SK-N-SH treated with all-trans-retinoic acid at 6 μM for 48 hours (cell line): ENCODE data around the gene CSNK1A1L.

ENCODE experiments used
- ATAC-seq: fragments of 200-7000 bp; cut with Tn5 transposase; 3 replicates; pipeline ENCODE4 v1.9.1; 2020; ENCODE audit warnings: mild to moderate bottlenecking, moderate library complexity
- ARNTL ChIP-seq: fragments of 450-650 bp; formaldehyde crosslinking; IDR thresholded peaks from 2 replicates; pipeline ENCODE4 v1.5.0; 2020; ENCODE audit warnings: low read depth, mild to moderate bottlenecking, moderate library complexity, borderline replicate concordance
- BACH2 ChIP-seq: fragments of 250-450 bp; sonication (Bioruptor Pico); IDR thresholded peaks from 2 replicates; pipeline ENCODE4 v1.9.0; 2021; ENCODE audit warnings: mild to moderate bottlenecking, borderline replicate concordance
- CSDC2 ChIP-seq: fragments of 250-450 bp; sonication (Bioruptor Pico); IDR thresholded peaks from 2 replicates; pipeline ENCODE4 v1.5.0; 2020; ENCODE audit warnings: mild to moderate bottlenecking, moderate library complexity
- ESRRG ChIP-seq: fragments of 250-450 bp; sonication (Bioruptor Pico); IDR thresholded peaks from 2 replicates; pipeline ENCODE4 v1.6.1; 2021; ENCODE audit warnings: mild to moderate bottlenecking
- GLIS3 ChIP-seq: fragments of 250-450 bp; sonication (Bioruptor Pico); IDR thresholded peaks from 2 replicates; pipeline ENCODE4 v1.5.0; 2020; ENCODE audit warnings: mild to moderate bottlenecking, moderate library complexity
- ISL1 ChIP-seq: fragments of 250-450 bp; sonication (Bioruptor Pico); IDR thresholded peaks from 2 replicates; pipeline ENCODE4 v2.1.2; 2022; ENCODE audit warnings: mild to moderate bottlenecking, moderate library complexity
- OSR1 ChIP-seq: fragments of 250-450 bp; sonication (Bioruptor Pico); IDR thresholded peaks from 2 replicates; pipeline ENCODE4 v1.8.0; 2022; ENCODE audit warnings: moderate library complexity, mild to moderate bottlenecking, inconsistent platforms
- PPARA ChIP-seq: fragments of 250-450 bp; sonication (Bioruptor Pico); IDR thresholded peaks from 2 replicates; pipeline ENCODE4 v1.5.0; 2020; ENCODE audit warnings: mild to moderate bottlenecking, borderline replicate concordance
- RARB ChIP-seq: fragments of 250-450 bp; sonication (Bioruptor Pico); IDR thresholded peaks from 2 replicates; pipeline ENCODE4 v1.8.0; 2021; ENCODE audit warnings: mild to moderate bottlenecking, moderate library complexity
- TCF4 ChIP-seq: fragments of 250-450 bp; sonication (Bioruptor Pico); IDR thresholded peaks from 2 replicates; pipeline ENCODE4 v1.8.0; 2021; ENCODE audit warnings: mild to moderate bottlenecking, moderate library complexity, borderline replicate concordance
- TOX ChIP-seq: fragments of 250-450 bp; sonication (Bioruptor Pico); IDR thresholded peaks from 2 replicates; pipeline ENCODE4 v1.8.0; 2021; ENCODE audit warnings: mild to moderate bottlenecking, moderate library complexity, borderline replicate concordance
- ZFP3 ChIP-seq: fragments of 250-450 bp; sonication (Bioruptor Pico); IDR thresholded peaks from 2 replicates; pipeline ENCODE4 v1.5.0; 2020; ENCODE audit warnings: mild to moderate bottlenecking, moderate library complexity
- ZFP30 ChIP-seq: fragments of 450-650 bp; formaldehyde crosslinking; IDR thresholded peaks from 2 replicates; pipeline ENCODE4 v1.5.0; 2022; ENCODE audit warnings: mild to moderate bottlenecking, moderate library complexity
- ZNF565 ChIP-seq: fragments of 450-650 bp; formaldehyde crosslinking; conservative IDR thresholded peaks from 2 replicates; pipeline ENCODE4 v1.5.0; 2020; ENCODE audit warnings: low read depth, mild to moderate bottlenecking, moderate library complexity
- ZNF70 ChIP-seq: fragments of 450-650 bp; formaldehyde crosslinking; IDR thresholded peaks from 2 replicates; pipeline ENCODE4 v1.5.0; 2020; ENCODE audit warnings: mild to moderate bottlenecking, moderate library complexity
- ZNF8 ChIP-seq: fragments of 450-650 bp; formaldehyde crosslinking; IDR thresholded peaks from 2 replicates; pipeline ENCODE4 v1.5.0; 2020; ENCODE audit warnings: mild to moderate bottlenecking, moderate library complexity
- TF ChIP-seq, protein P1 (sequence below): fragments of 250-450 bp; sonication (Bioruptor Pico); IDR thresholded peaks from 2 replicates; pipeline ENCODE4 v1.5.1; 2021; ENCODE audit warnings: mild to moderate bottlenecking, moderate library complexity
- TF ChIP-seq, protein P2 (sequence below): fragments of 250-450 bp; sonication (Bioruptor Pico); IDR thresholded peaks from 2 replicates; pipeline ENCODE4 v1.8.0; 2020; ENCODE audit warnings: mild to moderate bottlenecking, moderate library complexity, borderline replicate concordance
- TF ChIP-seq, protein P3 (sequence below): fragments of 250-450 bp; sonication (Bioruptor Pico); IDR thresholded peaks from 2 replicates; pipeline ENCODE4 v1.8.0; 2021; ENCODE audit warnings: low read depth, mild to moderate bottlenecking, moderate library complexity, borderline replicate concordance
- TF ChIP-seq, protein P4 (sequence below): fragments of 250-450 bp; sonication (Bioruptor Pico); IDR thresholded peaks from 2 replicates; pipeline ENCODE4 v1.5.0; 2020; ENCODE audit warnings: mild to moderate bottlenecking, moderate library complexity

Gene CSNK1A1L

DNA sequence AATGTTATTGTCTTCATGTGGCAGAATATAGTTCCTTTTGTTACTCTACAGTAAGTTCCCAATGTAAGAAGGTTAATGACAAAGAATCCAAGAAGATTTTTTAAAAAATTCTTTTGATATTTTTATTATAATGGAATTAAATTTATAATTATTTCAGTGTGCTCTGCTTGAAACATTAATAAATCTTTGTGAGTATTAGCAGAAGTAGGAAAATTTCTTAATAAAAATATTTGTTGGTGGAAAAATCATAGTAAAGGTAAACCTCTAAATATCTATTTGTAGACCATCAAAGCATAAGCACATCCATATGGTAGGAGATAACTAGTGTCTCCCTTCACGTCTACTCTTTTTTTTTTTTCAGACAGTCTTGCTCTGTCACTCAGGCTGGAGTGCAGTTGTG lies 4.3 kb downstream of the CSNK1A1L start:
- no peak for ATAC-seq
- TF ChIP-seq ZFP3, result no peak
- TF ChIP-seq, protein P1, sequence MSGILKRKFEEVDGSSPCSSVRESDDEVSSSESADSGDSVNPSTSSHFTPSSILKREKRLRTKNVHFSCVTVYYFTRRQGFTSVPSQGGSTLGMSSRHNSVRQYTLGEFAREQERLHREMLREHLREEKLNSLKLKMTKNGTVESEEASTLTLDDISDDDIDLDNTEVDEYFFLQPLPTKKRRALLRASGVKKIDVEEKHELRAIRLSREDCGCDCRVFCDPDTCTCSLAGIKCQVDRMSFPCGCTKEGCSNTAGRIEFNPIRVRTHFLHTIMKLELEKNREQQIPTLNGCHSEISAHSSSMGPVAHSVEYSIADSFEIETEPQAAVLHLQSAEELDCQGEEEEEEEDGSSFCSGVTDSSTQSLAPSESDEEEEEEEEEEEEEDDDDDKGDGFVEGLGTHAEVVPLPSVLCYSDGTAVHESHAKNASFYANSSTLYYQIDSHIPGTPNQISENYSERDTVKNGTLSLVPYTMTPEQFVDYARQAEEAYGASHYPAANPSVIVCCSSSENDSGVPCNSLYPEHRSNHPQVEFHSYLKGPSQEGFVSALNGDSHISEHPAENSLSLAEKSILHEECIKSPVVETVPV (CRISPR knock-in tag), result no peak
- no peak for TF ChIP-seq OSR1
- no peak for TF ChIP-seq GLIS3 (CRISPR knock-in tag)
- TF ChIP-seq RARB, result no peak
- no peak for TF ChIP-seq CSDC2 (CRISPR knock-in tag)
- no peak for TF ChIP-seq ISL1 (CRISPR knock-in tag)
- TF ChIP-seq, protein P2, sequence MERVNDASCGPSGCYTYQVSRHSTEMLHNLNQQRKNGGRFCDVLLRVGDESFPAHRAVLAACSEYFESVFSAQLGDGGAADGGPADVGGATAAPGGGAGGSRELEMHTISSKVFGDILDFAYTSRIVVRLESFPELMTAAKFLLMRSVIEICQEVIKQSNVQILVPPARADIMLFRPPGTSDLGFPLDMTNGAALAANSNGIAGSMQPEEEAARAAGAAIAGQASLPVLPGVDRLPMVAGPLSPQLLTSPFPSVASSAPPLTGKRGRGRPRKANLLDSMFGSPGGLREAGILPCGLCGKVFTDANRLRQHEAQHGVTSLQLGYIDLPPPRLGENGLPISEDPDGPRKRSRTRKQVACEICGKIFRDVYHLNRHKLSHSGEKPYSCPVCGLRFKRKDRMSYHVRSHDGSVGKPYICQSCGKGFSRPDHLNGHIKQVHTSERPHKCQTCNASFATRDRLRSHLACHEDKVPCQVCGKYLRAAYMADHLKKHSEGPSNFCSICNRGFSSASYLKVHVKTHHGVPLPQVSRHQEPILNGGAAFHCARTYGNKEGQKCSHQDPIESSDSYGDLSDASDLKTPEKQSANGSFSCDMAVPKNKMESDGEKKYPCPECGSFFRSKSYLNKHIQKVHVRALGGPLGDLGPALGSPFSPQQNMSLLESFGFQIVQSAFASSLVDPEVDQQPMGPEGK, result no peak
- TF ChIP-seq ZFP30 (CRISPR knock-in tag), result no peak
- TF ChIP-seq, protein P3, sequence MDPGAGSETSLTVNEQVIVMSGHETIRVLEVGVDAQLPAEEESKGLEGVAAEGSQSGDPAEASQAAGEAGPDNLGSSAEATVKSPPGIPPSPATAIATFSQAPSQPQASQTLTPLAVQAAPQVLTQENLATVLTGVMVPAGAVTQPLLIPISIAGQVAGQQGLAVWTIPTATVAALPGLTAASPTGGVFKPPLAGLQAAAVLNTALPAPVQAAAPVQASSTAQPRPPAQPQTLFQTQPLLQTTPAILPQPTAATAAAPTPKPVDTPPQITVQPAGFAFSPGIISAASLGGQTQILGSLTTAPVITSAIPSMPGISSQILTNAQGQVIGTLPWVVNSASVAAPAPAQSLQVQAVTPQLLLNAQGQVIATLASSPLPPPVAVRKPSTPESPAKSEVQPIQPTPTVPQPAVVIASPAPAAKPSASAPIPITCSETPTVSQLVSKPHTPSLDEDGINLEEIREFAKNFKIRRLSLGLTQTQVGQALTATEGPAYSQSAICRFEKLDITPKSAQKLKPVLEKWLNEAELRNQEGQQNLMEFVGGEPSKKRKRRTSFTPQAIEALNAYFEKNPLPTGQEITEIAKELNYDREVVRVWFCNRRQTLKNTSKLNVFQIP (CRISPR knock-in tag), result no peak
- no peak for TF ChIP-seq ZNF8
- TF ChIP-seq ARNTL (CRISPR knock-in tag), result no peak
- TF ChIP-seq, all 23 proteins: peak for 0

DNA sequence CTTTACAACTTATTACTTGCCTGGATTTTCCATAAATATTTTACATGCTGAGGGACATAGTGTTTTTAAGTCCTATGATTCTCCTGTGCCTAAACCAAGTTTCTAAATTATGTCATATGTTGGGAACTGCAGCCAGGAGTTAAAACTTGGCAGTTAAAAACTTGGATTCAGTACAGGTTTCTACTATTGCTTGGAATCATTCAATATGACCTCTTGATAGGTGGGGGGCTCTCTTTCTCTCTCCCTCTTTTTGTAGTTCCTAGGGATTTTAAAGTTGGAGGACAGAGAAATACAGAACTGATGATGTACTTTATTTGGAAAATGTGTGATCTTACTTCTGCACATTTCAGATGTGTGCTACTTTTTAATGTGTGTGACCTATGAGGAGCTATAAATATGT lies 4.7 kb downstream of the CSNK1A1L start:
- ATAC-seq, result no peak
- TF ChIP-seq GLIS3 (CRISPR knock-in tag) (no peak), BACH2 (CRISPR knock-in tag) (no peak)
- TF ChIP-seq, protein P2, result no peak
- TF ChIP-seq, protein P3 (CRISPR knock-in tag), result no peak

DNA sequence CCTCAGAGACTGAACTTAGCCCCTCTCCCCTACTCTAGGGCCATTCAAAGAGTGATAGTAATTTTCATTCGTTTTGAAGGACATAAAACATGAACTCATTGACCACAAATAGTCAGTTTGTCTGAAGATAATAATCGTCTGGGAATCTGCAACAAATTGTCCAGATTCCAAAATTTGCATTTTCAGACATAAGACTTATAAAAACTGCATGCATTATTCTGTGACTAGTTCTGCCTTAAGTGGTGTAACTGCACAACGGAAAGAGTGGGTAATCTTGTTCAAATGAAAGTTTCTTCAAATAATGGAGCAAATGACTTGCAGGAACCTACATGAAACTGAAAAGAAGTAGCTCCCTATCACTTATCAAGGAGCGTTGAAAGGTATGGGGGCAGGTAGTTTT lies 8.4 kb downstream of the CSNK1A1L start:
- peak; percentile 44; the same call in 2 of the 3 replicates for ATAC-seq
- TF ChIP-seq TCF4 (CRISPR knock-in tag), result no peak
- no peak for TF ChIP-seq PPARA (CRISPR knock-in tag)
- TF ChIP-seq, protein P3 (CRISPR knock-in tag), result no peak
- TF ChIP-seq ISL1 (CRISPR knock-in tag), result no peak
- TF ChIP-seq RARB, result no peak
- TF ChIP-seq, protein P4, sequence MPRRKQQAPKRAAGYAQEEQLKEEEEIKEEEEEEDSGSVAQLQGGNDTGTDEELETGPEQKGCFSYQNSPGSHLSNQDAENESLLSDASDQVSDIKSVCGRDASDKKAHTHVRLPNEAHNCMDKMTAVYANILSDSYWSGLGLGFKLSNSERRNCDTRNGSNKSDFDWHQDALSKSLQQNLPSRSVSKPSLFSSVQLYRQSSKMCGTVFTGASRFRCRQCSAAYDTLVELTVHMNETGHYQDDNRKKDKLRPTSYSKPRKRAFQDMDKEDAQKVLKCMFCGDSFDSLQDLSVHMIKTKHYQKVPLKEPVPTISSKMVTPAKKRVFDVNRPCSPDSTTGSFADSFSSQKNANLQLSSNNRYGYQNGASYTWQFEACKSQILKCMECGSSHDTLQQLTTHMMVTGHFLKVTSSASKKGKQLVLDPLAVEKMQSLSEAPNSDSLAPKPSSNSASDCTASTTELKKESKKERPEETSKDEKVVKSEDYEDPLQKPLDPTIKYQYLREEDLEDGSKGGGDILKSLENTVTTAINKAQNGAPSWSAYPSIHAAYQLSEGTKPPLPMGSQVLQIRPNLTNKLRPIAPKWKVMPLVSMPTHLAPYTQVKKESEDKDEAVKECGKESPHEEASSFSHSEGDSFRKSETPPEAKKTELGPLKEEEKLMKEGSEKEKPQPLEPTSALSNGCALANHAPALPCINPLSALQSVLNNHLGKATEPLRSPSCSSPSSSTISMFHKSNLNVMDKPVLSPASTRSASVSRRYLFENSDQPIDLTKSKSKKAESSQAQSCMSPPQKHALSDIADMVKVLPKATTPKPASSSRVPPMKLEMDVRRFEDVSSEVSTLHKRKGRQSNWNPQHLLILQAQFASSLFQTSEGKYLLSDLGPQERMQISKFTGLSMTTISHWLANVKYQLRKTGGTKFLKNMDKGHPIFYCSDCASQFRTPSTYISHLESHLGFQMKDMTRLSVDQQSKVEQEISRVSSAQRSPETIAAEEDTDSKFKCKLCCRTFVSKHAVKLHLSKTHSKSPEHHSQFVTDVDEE (CRISPR knock-in tag), result no peak
- TF ChIP-seq ZFP3, result no peak
- TF ChIP-seq ZNF70 (CRISPR knock-in tag), result no peak
- TF ChIP-seq ZNF565 (CRISPR knock-in tag), result no peak
- TF ChIP-seq ESRRG (CRISPR knock-in tag), result no peak
- TF ChIP-seq ZNF8, result no peak
- TF ChIP-seq TOX, result no peak
- TF ChIP-seq, protein P2, result no peak
- no peak for TF ChIP-seq OSR1
- no peak for TF ChIP-seq ZFP30 (CRISPR knock-in tag)
- TF ChIP-seq CSDC2 (CRISPR knock-in tag), result no peak
